Measurements from ENCODE around the gene DPP9.

DPP9 gene

GRCh38 chr19:4675346-4675745, 48.3 kb downstream of the DPP9 start:
- no peak for TF ChIP-seq CTCF (IDR thresholded peaks at IDR 0.05; ENCODE audit: borderline replicate concordance, control extremely low read depth, extremely low read depth, insufficient read depth, missing control alignments)
- in situ Hi-C loops (cut with MboI; ENCODE audit: low sequenced_read_pairs, unreplicated experiment) = no loop called here
- DNase-seq (ENCODE audit: low spot score) = no peak

- no peak for TF ChIP-seq CTCF (IDR thresholded peaks at IDR 0.05; ENCODE audit: borderline replicate concordance, control extremely low read depth, extremely low read depth, insufficient read depth, missing control alignments)
- DNase-seq (ENCODE audit: low spot score) = no peak
- in situ Hi-C loops (cut with MboI; ENCODE audit: low sequenced_read_pairs, unreplicated experiment) = no loop called here
These were observed 49.9 kb downstream of the DPP9 start for GRCh38 chr19:4673726-4674125.

GRCh38 chr19:4673216-4673615, 50.4 kb downstream of the DPP9 start:
- in situ Hi-C loops (cut with MboI; ENCODE audit: low sequenced_read_pairs, unreplicated experiment) = no loop called here
- no peak for TF ChIP-seq CTCF (IDR thresholded peaks at IDR 0.05; ENCODE audit: borderline replicate concordance, control extremely low read depth, extremely low read depth, insufficient read depth, missing control alignments)
- no peak for DNase-seq (ENCODE audit: low spot score)

- no peak for DNase-seq (ENCODE audit: low spot score)
- no peak for TF ChIP-seq CTCF (IDR thresholded peaks at IDR 0.05; ENCODE audit: borderline replicate concordance, control extremely low read depth, extremely low read depth, insufficient read depth, missing control alignments)
- in situ Hi-C loops (cut with MboI; ENCODE audit: low sequenced_read_pairs, unreplicated experiment) = no loop called here
These were observed 52.3 kb downstream of the DPP9 start for GRCh38 chr19:4671185-4671851.

GRCh38 chr19:4669723-4670480, 53.7 kb downstream of the DPP9 start, which contains the start of gene MYDGF:
MYDGF (minus strand) TSS chr19:4670342; CDS start chr19:4670334, 8 bp downstream.
- DNase-seq (ENCODE audit: low spot score) = peak; percentile 100
- TF ChIP-seq CTCF (IDR thresholded peaks at IDR 0.05; ENCODE audit: borderline replicate concordance, control extremely low read depth, extremely low read depth, insufficient read depth, missing control alignments) = no peak
- in situ Hi-C loops (cut with MboI; ENCODE audit: low sequenced_read_pairs, unreplicated experiment) = no loop called here

GRCh38 chr19:4664642-4665041, 59.0 kb downstream of the DPP9 start:
- in situ Hi-C loops (cut with MboI; ENCODE audit: low sequenced_read_pairs, unreplicated experiment) = no loop called here
- DNase-seq (ENCODE audit: low spot score) = no peak
- no peak for TF ChIP-seq CTCF (IDR thresholded peaks at IDR 0.05; ENCODE audit: borderline replicate concordance, control extremely low read depth, extremely low read depth, insufficient read depth, missing control alignments)

Data from GM13976 (cell line).